Measurements from ENCODE around the gene DMPK.

DNA sequence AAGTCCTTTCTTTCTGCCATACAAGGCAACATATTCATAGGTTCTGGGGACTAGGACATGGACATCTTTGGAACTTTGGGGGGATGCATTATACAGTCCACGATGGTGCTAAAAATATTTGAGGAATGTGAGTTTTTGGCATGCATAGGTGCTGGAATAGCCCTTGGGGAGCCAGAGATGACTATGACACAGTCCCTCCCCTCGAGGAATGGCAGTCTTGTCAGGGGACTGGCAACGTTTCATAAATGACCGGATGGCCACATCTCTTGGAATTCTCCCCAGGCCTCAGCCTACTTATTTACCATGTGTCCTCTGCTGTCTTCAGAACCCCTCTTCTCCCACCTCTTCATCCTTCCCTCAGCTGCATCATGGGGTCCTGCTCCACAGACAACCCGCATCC is 35.4 kb downstream of the DMPK start:
- TF ChIP-seq CTCF (conservative IDR thresholded peaks at IDR 0.05 in 1 of 2, IDR thresholded peaks at IDR 0.05 in 1 of 2; ENCODE audit: low read depth in 1 of 2, low read length in 2 of 2) = no peak
- no peak for TF ChIP-seq EZH2 (IDR thresholded peaks at IDR 0.05; ENCODE audit: low read length, missing control alignments)

Measured in fibroblast of lung (primary cell).